Liver (tissue), 9 donors: ENCODE results near the gene RAD51B. TPM values are rescaled to one million over a fixed set of nuclear protein-coding genes. Genes with fewer than 3 reads are reported as not detected.

ENCODE experiments used
- DNase-seq: peaks from one replicate; pipeline ENCODE4 v3.0.0-alpha.2; 2017; ENCODE audit warnings: low spot score
- H3K27ac ChIP-seq, 2 donors: one replicate each; pipeline ENCODE4 v1.7.0; 2013; ENCODE audit warnings: inconsistent platforms in 2 of 2, low read length in 2 of 2, control low read depth in 1 of 2, low read depth in 1 of 2, mild to moderate bottlenecking in 1 of 2
- H3K27me3 ChIP-seq, 4 donors: one replicate each; pipeline versions ENCODE4 v1.6.1 to v1.7.0; 2013; ENCODE audit warnings: low read length in 3 of 4, inconsistent platforms in 1 of 4, mild to moderate bottlenecking in 1 of 4, moderate library complexity in 1 of 4; ENCODE audit not compliant: control insufficient read depth in 4 of 4, insufficient read depth in 4 of 4
- H3K36me3 ChIP-seq, 4 donors: one replicate each; pipeline versions ENCODE4 v1.6.1 to v1.7.0; 2013; ENCODE audit warnings: low read length in 3 of 4, mild to moderate bottlenecking in 3 of 4, low read depth in 1 of 4, moderate library complexity in 1 of 4; ENCODE audit not compliant: control insufficient read depth in 4 of 4, insufficient read depth in 3 of 4
- H3K4me1 ChIP-seq, 4 donors: one replicate each; pipeline versions ENCODE4 v1.6.1 to v1.7.0; 2013; ENCODE audit warnings: low read length in 3 of 4, mild to moderate bottlenecking in 3 of 4, moderate library complexity in 1 of 4; ENCODE audit not compliant: control insufficient read depth in 4 of 4, insufficient read depth in 4 of 4
- H3K4me3 ChIP-seq, 3 donors: one replicate each; pipeline versions ENCODE4 v1.6.1 to v1.7.0; 2013; ENCODE audit warnings: low read length in 3 of 3, control low read depth in 1 of 3, low read depth in 1 of 3, mild to moderate bottlenecking in 1 of 3
- H3K9ac ChIP-seq, 2 donors: one replicate each; pipeline ENCODE4 v1.7.0; 2013; ENCODE audit warnings: low read length in 2 of 2, mild to moderate bottlenecking in 2 of 2, moderate library complexity in 2 of 2, control low read depth in 1 of 2, low read depth in 1 of 2
- H3K9me3 ChIP-seq, 4 donors: one replicate each; pipeline versions ENCODE4 v1.6.1 to v1.7.0; 2013; ENCODE audit warnings: low read length in 3 of 4; ENCODE audit not compliant: control insufficient read depth in 4 of 4
- EGR1 ChIP-seq, 2 donors: IDR thresholded peaks; 2 replicates each; pipeline ENCODE4 v1.6.1; 2016 to 2018; ENCODE audit warnings: antibody characterized with exemption in 2 of 2, low read depth in 2 of 2
- FOXA1 ChIP-seq: IDR thresholded peaks from 2 replicates; pipeline ENCODE4 v1.6.1; 2016; ENCODE audit warnings: antibody characterized with exemption
- FOXA2 ChIP-seq: IDR thresholded peaks from 2 replicates; pipeline ENCODE4 v1.6.1; 2016; ENCODE audit warnings: antibody characterized with exemption
- GABPA ChIP-seq, 2 donors: IDR thresholded peaks in 1 of 2; conservative IDR thresholded peaks in 1 of 2; 2 replicates each; pipeline ENCODE4 v1.6.1; 2016; ENCODE audit warnings: antibody characterized with exemption in 2 of 2, mild to moderate bottlenecking in 1 of 2, moderate library complexity in 1 of 2
- HNF4A ChIP-seq, 2 donors: conservative IDR thresholded peaks; 2 replicates each; pipeline ENCODE4 v1.6.1; 2016; ENCODE audit warnings: antibody characterized with exemption in 2 of 2, mild to moderate bottlenecking in 2 of 2
- HNF4G ChIP-seq: IDR thresholded peaks from 2 replicates; pipeline ENCODE4 v1.6.1; 2016; ENCODE audit warnings: antibody characterized with exemption
- JUND ChIP-seq, 2 donors: IDR thresholded peaks; 2 replicates each; pipeline ENCODE4 v1.6.1; 2016; ENCODE audit warnings: antibody characterized with exemption in 2 of 2
- NR2F2 ChIP-seq: IDR thresholded peaks from 2 replicates; pipeline ENCODE4 v1.6.1; 2016; ENCODE audit warnings: antibody characterized with exemption
- RAD21 ChIP-seq, 2 donors: IDR thresholded peaks; 2 replicates each; pipeline ENCODE4 v1.6.1; 2016; ENCODE audit warnings: antibody characterized with exemption in 2 of 2, mild to moderate bottlenecking in 2 of 2
- REST ChIP-seq: IDR thresholded peaks from 2 replicates; pipeline ENCODE4 v1.6.1; 2016; ENCODE audit warnings: antibody characterized with exemption, mild to moderate bottlenecking
- RXRA ChIP-seq, 2 donors: IDR thresholded peaks; 2 replicates each; pipeline ENCODE4 v1.6.1; 2017 to 2018; ENCODE audit warnings: antibody characterized with exemption in 2 of 2, mild to moderate bottlenecking in 1 of 2
- SP1 ChIP-seq: IDR thresholded peaks from 2 replicates; pipeline ENCODE4 v1.6.1; 2018; ENCODE audit warnings: antibody characterized with exemption, mild to moderate bottlenecking
- TAF1 ChIP-seq: conservative IDR thresholded peaks from 2 replicates; pipeline ENCODE4 v1.6.1; 2016; ENCODE audit warnings: antibody characterized with exemption, mild to moderate bottlenecking
- YY1 ChIP-seq: IDR thresholded peaks from 2 replicates; pipeline ENCODE4 v1.6.1; 2016; ENCODE audit warnings: antibody characterized with exemption, mild to moderate bottlenecking
- WGBS: extraction: QIAGEN DNeasy Blood & Tissue Kit; methylation state at CpG from one replicate; pipeline ENCODE4 v1.1.7; 2013; 5-methylcytosine and 5-hydroxymethylcytosine counted together
- polyA plus RNA-seq, 2 donors: library from polyadenylated mRNA; stranded (reverse) in 1 of 2; unstranded in 1 of 2; fragments of 200-250 nt in 1 of 2; fragments of >200 nt in 1 of 2; fragmentation: Nextera tagmentation in 1 of 2; extraction: Ambion mirVana in 1 of 2; gene quantifications; one replicate each; pipeline versions ENCODE4 v1.2.1 to v1.2.3, GENCODE V29; 2013 to 2015
- total RNA-seq, 2 donors: library from RNA; depleted of rRNA; stranded (reverse); fragments of >200 nt; gene quantifications; one replicate each; pipeline ENCODE4 v1.2.3, GENCODE V29; 2014
- TF ChIP-seq, protein P1 (sequence below): IDR thresholded peaks from 2 replicates; pipeline ENCODE4 v1.6.1; 2016; ENCODE audit warnings: antibody characterized with exemption
- TF ChIP-seq, protein P2 (sequence below): IDR thresholded peaks from 2 replicates; pipeline ENCODE4 v1.6.1; 2016; ENCODE audit warnings: antibody characterized with exemption
- TF ChIP-seq, protein P3 (sequence below): IDR thresholded peaks from 2 replicates; pipeline ENCODE4 v1.6.1; 2016; ENCODE audit warnings: antibody characterized with exemption
- TF ChIP-seq, protein P4 (sequence below): fragments of 150-350 bp; IDR thresholded peaks from 2 replicates; pipeline ENCODE4 v1.5.1; 2017; ENCODE audit warnings: improper control_type of control experiment, low read depth, low read length; ENCODE audit not compliant: missing input control
- donor health status: healthy.
- donor health status: healthy.
- donor health status: healthy.
- donor health status: healthy.
- donor health status: healthy.

The RAD51B gene
- total and polyA plus RNA-seq, 4 donors: 0.81 to 12.9 (median 2.4) TPM

- 85% methylated on average over 1 of the region's 1 CpG for WGBS
- H3K9ac ChIP-seq: no peak overlapping the region
- DNase-seq: no peak
- no peak overlapping the region for H3K4me3 ChIP-seq
- no peaks in the 10 kb centered on the region for H3K9me3 ChIP-seq
- no peak overlapping the region for H3K27ac ChIP-seq
- TF ChIP-seq RXRA (IDR thresholded peaks at IDR 0.05) (no peak), GABPA (IDR thresholded peaks at IDR 0.05 in 1 of 2, conservative IDR thresholded peaks at IDR 0.05 in 1 of 2) (no peak), JUND (IDR thresholded peaks at IDR 0.05) (no peak), NR2F2 (no peak), FOXA1 (no peak), RAD21 (IDR thresholded peaks at IDR 0.05) (no peak), YY1 (no peak), FOXA2 (no peak), TAF1 (no peak), EGR1 (IDR thresholded peaks at IDR 0.05; ENCODE audit: low read depth in 2 of 2) (no peak), REST (no peak), SP1 (no peak), HNF4A (conservative IDR thresholded peaks at IDR 0.05) (no peak), HNF4G (no peak)
- TF ChIP-seq, protein P1, sequence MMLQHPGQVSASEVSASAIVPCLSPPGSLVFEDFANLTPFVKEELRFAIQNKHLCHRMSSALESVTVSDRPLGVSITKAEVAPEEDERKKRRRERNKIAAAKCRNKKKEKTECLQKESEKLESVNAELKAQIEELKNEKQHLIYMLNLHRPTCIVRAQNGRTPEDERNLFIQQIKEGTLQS: no peak
- TF ChIP-seq, protein P2, sequence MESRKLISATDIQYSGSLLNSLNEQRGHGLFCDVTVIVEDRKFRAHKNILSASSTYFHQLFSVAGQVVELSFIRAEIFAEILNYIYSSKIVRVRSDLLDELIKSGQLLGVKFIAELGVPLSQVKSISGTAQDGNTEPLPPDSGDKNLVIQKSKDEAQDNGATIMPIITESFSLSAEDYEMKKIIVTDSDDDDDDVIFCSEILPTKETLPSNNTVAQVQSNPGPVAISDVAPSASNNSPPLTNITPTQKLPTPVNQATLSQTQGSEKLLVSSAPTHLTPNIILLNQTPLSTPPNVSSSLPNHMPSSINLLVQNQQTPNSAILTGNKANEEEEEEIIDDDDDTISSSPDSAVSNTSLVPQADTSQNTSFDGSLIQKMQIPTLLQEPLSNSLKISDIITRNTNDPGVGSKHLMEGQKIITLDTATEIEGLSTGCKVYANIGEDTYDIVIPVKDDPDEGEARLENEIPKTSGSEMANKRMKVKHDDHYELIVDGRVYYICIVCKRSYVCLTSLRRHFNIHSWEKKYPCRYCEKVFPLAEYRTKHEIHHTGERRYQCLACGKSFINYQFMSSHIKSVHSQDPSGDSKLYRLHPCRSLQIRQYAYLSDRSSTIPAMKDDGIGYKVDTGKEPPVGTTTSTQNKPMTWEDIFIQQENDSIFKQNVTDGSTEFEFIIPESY: no peak
- TF ChIP-seq, protein P3, sequence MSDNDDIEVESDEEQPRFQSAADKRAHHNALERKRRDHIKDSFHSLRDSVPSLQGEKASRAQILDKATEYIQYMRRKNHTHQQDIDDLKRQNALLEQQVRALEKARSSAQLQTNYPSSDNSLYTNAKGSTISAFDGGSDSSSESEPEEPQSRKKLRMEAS: no peak
- TF ChIP-seq, protein P4, sequence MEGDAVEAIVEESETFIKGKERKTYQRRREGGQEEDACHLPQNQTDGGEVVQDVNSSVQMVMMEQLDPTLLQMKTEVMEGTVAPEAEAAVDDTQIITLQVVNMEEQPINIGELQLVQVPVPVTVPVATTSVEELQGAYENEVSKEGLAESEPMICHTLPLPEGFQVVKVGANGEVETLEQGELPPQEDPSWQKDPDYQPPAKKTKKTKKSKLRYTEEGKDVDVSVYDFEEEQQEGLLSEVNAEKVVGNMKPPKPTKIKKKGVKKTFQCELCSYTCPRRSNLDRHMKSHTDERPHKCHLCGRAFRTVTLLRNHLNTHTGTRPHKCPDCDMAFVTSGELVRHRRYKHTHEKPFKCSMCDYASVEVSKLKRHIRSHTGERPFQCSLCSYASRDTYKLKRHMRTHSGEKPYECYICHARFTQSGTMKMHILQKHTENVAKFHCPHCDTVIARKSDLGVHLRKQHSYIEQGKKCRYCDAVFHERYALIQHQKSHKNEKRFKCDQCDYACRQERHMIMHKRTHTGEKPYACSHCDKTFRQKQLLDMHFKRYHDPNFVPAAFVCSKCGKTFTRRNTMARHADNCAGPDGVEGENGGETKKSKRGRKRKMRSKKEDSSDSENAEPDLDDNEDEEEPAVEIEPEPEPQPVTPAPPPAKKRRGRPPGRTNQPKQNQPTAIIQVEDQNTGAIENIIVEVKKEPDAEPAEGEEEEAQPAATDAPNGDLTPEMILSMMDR: no peak
- no peaks in the 10 kb centered on the region for H3K27me3 ChIP-seq
- peaks cover 0 to 2% (median 0%) of the 10 kb centered on the region in 4 donors for H3K36me3 ChIP-seq
- H3K4me1 ChIP-seq: no peaks in the 10 kb centered on the region
Observed at GRCh38 chr14:68060198-68060597, 240.6 kb downstream of the RAD51B start.
